Upper lobe of left lung (tissue), 6 donors: Measurements from ENCODE around the gene SHE. TPM values are rescaled to one million over a fixed set of nuclear protein-coding genes. Genes with fewer than 3 reads are reported as not detected.

Experiments
- ATAC-seq, 2 donors: fragments of 200-7000 bp; cut with Tn5 transposase; one replicate each; pipeline ENCODE4 v1.9.1; 2022; ENCODE audit warnings: mild to moderate bottlenecking in 2 of 2, moderate library complexity in 2 of 2; ENCODE audit not compliant: low FRiP score in 2 of 2
- DNase-seq, 2 donors: peaks; one replicate each; pipeline ENCODE4 v3.0.0-alpha.2; 2019 to 2020
- H3K27ac ChIP-seq, 4 donors: fragments of 200-600 bp; sonication (generic); one replicate each; pipeline ENCODE4 v1.5.1; 2016 to 2019
- H3K27me3 ChIP-seq, 4 donors: fragments of 200-600 bp; sonication (generic); one replicate each; pipeline ENCODE4 v1.5.1; 2017 to 2019
- H3K36me3 ChIP-seq, 4 donors: fragments of 200-600 bp; sonication (generic); one replicate each; pipeline ENCODE4 v1.5.1; 2016 to 2019
- H3K4me1 ChIP-seq, 4 donors: fragments of 200-600 bp; sonication (generic); one replicate each; pipeline ENCODE4 v1.5.1; 2018 to 2019
- H3K4me3 ChIP-seq, 4 donors: fragments of 200-600 bp; sonication (generic); one replicate each; pipeline ENCODE4 v1.5.1; 2017 to 2019; ENCODE audit warnings: mild to moderate bottlenecking in 2 of 4, moderate library complexity in 1 of 4
- H3K9me3 ChIP-seq, 4 donors: fragments of 200-600 bp; sonication (generic); one replicate each; pipeline ENCODE4 v1.5.1; 2018 to 2019
- CTCF ChIP-seq, 6 experiments: fragments of 450-650 bp in 4 of 6; fragments of 200-600 bp in 2 of 6; sonication (generic) in 2 of 6; IDR thresholded peaks; one replicate each; pipeline ENCODE4 v1.5.1; 2016 to 2019; ENCODE audit warnings: antibody characterized with exemption in 6 of 6
- EP300 ChIP-seq, 4 donors: sonication (generic); formaldehyde crosslinking; IDR thresholded peaks; one replicate each; pipeline ENCODE4 v1.5.1; 2017; ENCODE audit warnings: antibody characterized with exemption in 4 of 4, control low read depth in 2 of 4
- POLR2A ChIP-seq, 4 donors: fragments of 450-650 bp; IDR thresholded peaks; one replicate each; pipeline ENCODE4 v1.5.1; 2016 to 2017; ENCODE audit warnings: antibody characterized with exemption in 4 of 4, mild to moderate bottlenecking in 2 of 4
- POLR2AphosphoS5 ChIP-seq, 2 donors: sonication (generic); formaldehyde crosslinking; IDR thresholded peaks; one replicate each; pipeline ENCODE4 v1.5.1; 2017; ENCODE audit warnings: antibody characterized with exemption in 2 of 2
- WGBS, 2 donors: methylation state at CpG; one replicate each; pipeline ENCODE4 v1.1.5; 2017 to 2018; 5-methylcytosine and 5-hydroxymethylcytosine counted together
- total RNA-seq, 6 donors: library from RNA; depleted of rRNA in 4 of 6; stranded (reverse); fragments of >200 nt in 4 of 6; gene quantifications; one replicate each; pipeline versions ENCODE4 v1.1.0 to v1.2.1, GENCODE V29; 2016 to 2021
- donor health status: DM: no; HTN: no; CAD: no; lungs with moderate emphysema.
- donor health status: DM: no; HTN: yes; CAD: no; lungs with severe emphysema.

The SHE gene
- total RNA-seq, 6 donors from 2014 or later = 25.8 to 55.4 (median 29.5) TPM

DNA sequence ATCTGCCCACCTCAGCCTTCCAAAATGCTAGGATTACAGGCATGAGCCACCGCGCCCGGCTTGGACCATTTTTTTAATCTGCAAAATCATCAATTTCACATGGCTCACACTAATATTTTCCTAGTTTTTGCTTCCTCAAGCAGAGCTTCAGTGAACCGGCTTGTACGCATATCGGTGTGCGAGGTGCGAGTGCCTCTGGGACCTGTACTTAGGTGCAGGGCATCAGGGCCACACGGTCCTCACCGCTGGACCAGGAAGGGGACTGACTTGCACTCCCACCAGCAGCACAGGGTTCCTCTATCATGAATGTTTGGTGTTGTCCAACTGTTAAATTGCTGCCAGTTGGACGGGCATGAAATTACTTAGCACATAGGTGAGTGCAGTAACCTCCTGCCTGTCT lies 15.4 kb upstream of the SHE start:
- no peak for DNase-seq
- Histone ChIP-seq H3K4me1 (peaks cover 26 to 36% (median 32%) of the 10 kb centered on the region in 4 donors), H3K9me3 (no peaks in the 10 kb centered on the region), H3K27me3 (no peaks in the 10 kb centered on the region), H3K4me3 (no peak overlapping the region), H3K27ac (no peak overlapping the region), H3K36me3 (no peaks in the 10 kb centered on the region)
- no peak for ATAC-seq
- 94 to 97% methylated on average over 5 to 11 of the region's 11 CpGs for WGBS, 2 donors
- no peak for TF ChIP-seq POLR2AphosphoS5 (IDR thresholded peaks at IDR 0.05)
- no peak for TF ChIP-seq CTCF (IDR thresholded peaks at IDR 0.05)
- no peak for TF ChIP-seq POLR2A (IDR thresholded peaks at IDR 0.05)

- Histone ChIP-seq H3K27ac (no peak overlapping the region), H3K36me3 (no peaks in the 10 kb centered on the region), H3K4me3 (no peak overlapping the region), H3K9me3 (no peaks in the 10 kb centered on the region), H3K27me3 (no peaks in the 10 kb centered on the region), H3K4me1 (peaks cover 0 to 2% (median 1%) of the 10 kb centered on the region in 4 donors)
- WGBS, 2 donors = 91 to 93% methylated on average over 7 of the region's 7 CpGs
- ATAC-seq (no peak), DNase-seq (no peak)
- no peak for TF ChIP-seq POLR2A (IDR thresholded peaks at IDR 0.05)
- no peak for TF ChIP-seq CTCF (IDR thresholded peaks at IDR 0.05)
- no peak for TF ChIP-seq EP300 (IDR thresholded peaks at IDR 0.05)
- TF ChIP-seq POLR2AphosphoS5 (IDR thresholded peaks at IDR 0.05) = no peak
Measured at GRCh38 chr1:154514066-154514553, 11.9 kb upstream of the SHE start.

- no peak for DNase-seq
- Histone ChIP-seq H3K4me3 (no peak overlapping the region), H3K36me3 (no peaks in the 10 kb centered on the region), H3K4me1 (no peaks in the 10 kb centered on the region), H3K27me3 (no peaks in the 10 kb centered on the region), H3K27ac (no peak overlapping the region), H3K9me3 (no peaks in the 10 kb centered on the region)
- 77 to 78% methylated on average over 3 of the region's 3 CpGs for WGBS, 2 donors
- no peak for ATAC-seq
- no peak for TF ChIP-seq POLR2AphosphoS5 (IDR thresholded peaks at IDR 0.05)
- TF ChIP-seq EP300 (IDR thresholded peaks at IDR 0.05) = no peak
- no peak for TF ChIP-seq POLR2A (IDR thresholded peaks at IDR 0.05)
- no peak for TF ChIP-seq CTCF (IDR thresholded peaks at IDR 0.05)
Measured at GRCh38 chr1:154512760-154513159, 10.5 kb upstream of the SHE start.

GRCh38 chr1:154503898-154504297 lies 1.7 kb upstream of the SHE start:
- peaks cover 6 to 36% (median 21%) of the 10 kb centered on the region in 4 donors for H3K4me1 ChIP-seq
- peaks cover 0 to 5% (median 2%) of the 10 kb centered on the region in 4 donors for H3K9me3 ChIP-seq
- H3K27me3 ChIP-seq = peaks cover 0 to 17% (median 8%) of the 10 kb centered on the region in 4 donors
- WGBS, 2 donors = 76 to 77% methylated on average over 5 of the region's 5 CpGs
- H3K4me3 ChIP-seq = no peak overlapping the region
- TF ChIP-seq EP300 (IDR thresholded peaks at IDR 0.05) (no peak), POLR2A (IDR thresholded peaks at IDR 0.05) (no peak), POLR2AphosphoS5 (IDR thresholded peaks at IDR 0.05) (no peak), CTCF (IDR thresholded peaks at IDR 0.05) (no peak)
- no peak overlapping the region for H3K27ac ChIP-seq
- H3K36me3 ChIP-seq = no peaks in the 10 kb centered on the region
- DNase-seq = no peak
- no peak for ATAC-seq

GRCh38 chr1:154502744-154503115 lies 518 bp upstream of the SHE start:
- peaks cover 0 to 5% (median 2%) of the 10 kb centered on the region in 4 donors for H3K9me3 ChIP-seq
- no peak for TF ChIP-seq CTCF (IDR thresholded peaks at IDR 0.05)
- no peak for TF ChIP-seq EP300 (IDR thresholded peaks at IDR 0.05)
- no peak for TF ChIP-seq POLR2A (IDR thresholded peaks at IDR 0.05)
- no peak for TF ChIP-seq POLR2AphosphoS5 (IDR thresholded peaks at IDR 0.05)
- H3K27me3 ChIP-seq = peaks cover 0 to 17% (median 8%) of the 10 kb centered on the region in 4 donors
- WGBS, 2 donors = 38 to 42% methylated on average over 10 to 18 of the region's 43 CpGs
- peak overlapping the region; percentile 15 to 60 (median 58) for H3K4me3 ChIP-seq
- ATAC-seq (peak in 1 of 2 donors; percentile 35), DNase-seq (peak in 1 of 2 donors; percentile 82)
- peak overlapping the region; percentile 77 to 86 (median 84) for H3K27ac ChIP-seq
- H3K4me1 ChIP-seq = peaks cover 11 to 38% (median 29%) of the 10 kb centered on the region in 4 donors
- peaks cover 0 to 5% (median 0%) of the 10 kb centered on the region in 4 donors for H3K36me3 ChIP-seq
